GM21737 (cell line): Measurements from ENCODE around the gene PIAS4.
A peak's percentile ranks its signal among the peaks of the same experiment; 100 is the strongest.
"Not testable (repeated sequence)": the region's sequence is repeated elsewhere in the genome, so short reads cannot be mapped to it uniquely, and the experiment has no call there.

ENCODE experiments used
- ATAC-seq: cut with Tn5 transposase; IDR thresholded peaks from one replicate; pipeline ENCODE4 v1.9.1; 2021; ENCODE audit warnings: mild to moderate bottlenecking, moderate library complexity; ENCODE audit not compliant: unreplicated experiment

Gene PIAS4

GRCh38 chr19:4007021-4007835 lies at the start of gene PIAS4:
PIAS4 (plus strand) TSS chr19:4007736; CDS start chr19:4007761, 25 bp downstream.
- peak; percentile 72 for ATAC-seq

- no peak for ATAC-seq
These were observed 48.4 kb upstream of the PIAS4 start for GRCh38 chr19:3958836-3959765.

GRCh38 chr19:3959766-3960131 lies 47.8 kb upstream of the PIAS4 start:
- ATAC-seq: no peak

- ATAC-seq: no peak
These were observed 46.5 kb upstream of the PIAS4 start for GRCh38 chr19:3961007-3961406.

GRCh38 chr19:3963458-3964255 lies 43.9 kb upstream of the PIAS4 start:
- no peak for ATAC-seq

- ATAC-seq: no peak
These were observed 43.0 kb upstream of the PIAS4 start for GRCh38 chr19:3964256-3965194.

GRCh38 chr19:3966051-3967017 lies 41.2 kb upstream of the PIAS4 start:
- no peak for ATAC-seq

- not testable (repeated sequence) for ATAC-seq
These were observed 39.6 kb upstream of the PIAS4 start for GRCh38 chr19:3967983-3968382.

- ATAC-seq: no peak
These were observed 38.7 kb upstream of the PIAS4 start for GRCh38 chr19:3968556-3969434.

GRCh38 chr19:3969435-3970312 lies 37.9 kb upstream of the PIAS4 start:
- no peak for ATAC-seq

- ATAC-seq: no peak
These were observed 37.2 kb upstream of the PIAS4 start for GRCh38 chr19:3970313-3970807.

- ATAC-seq: peak; percentile 89
These were observed 36.5 kb upstream of the PIAS4 start, which contains the start of gene DAPK3 for GRCh38 chr19:3970808-3971598. DAPK3 (minus strand) TSS chr19:3971099; CDS start chr19:3969735, 1,364 bp downstream.

- ATAC-seq: no peak
These were observed 32.4 kb upstream of the PIAS4 start for GRCh38 chr19:3975144-3975543.

- no peak for ATAC-seq
These were observed 31.9 kb upstream of the PIAS4 start for GRCh38 chr19:3975637-3976087.

GRCh38 chr19:3976495-3977241 lies 30.9 kb upstream of the PIAS4 start:
- no peak for ATAC-seq
